SK-N-MC (cell line): ENCODE results near the gene CYSLTR1.

Experiments
- EZH2 ChIP-seq: fragments of 200-600 bp; sonication (generic); IDR thresholded peaks from one replicate; pipeline ENCODE4 v1.6.1; 2017; ENCODE audit warnings: antibody characterized with exemption
- FOXP2 ChIP-seq: optimal IDR thresholded peaks from 2 replicates; pipeline ENCODE3; 2011; ENCODE audit warnings: mild to moderate bottlenecking, moderate library complexity; ENCODE audit not compliant: insufficient read depth; ENCODE audit errors: extremely low read length, control extremely low read depth
- POLR2AphosphoS5 ChIP-seq: IDR thresholded peaks from 2 replicates; pipeline ENCODE4 v1.6.1; 2012; ENCODE audit warnings: mild to moderate bottlenecking, low read depth, low read length, borderline replicate concordance

- TF ChIP-seq POLR2AphosphoS5, result no peak
- TF ChIP-seq EZH2, result no peak
- TF ChIP-seq FOXP2, result no peak
Measured at GRCh38 chrX:78314561-78314960, 12.8 kb downstream of the CYSLTR1 start.
